Heart left ventricle (tissue), 13 donors: ENCODE measurements around the gene FOCAD.

Experiments used
- CTCF ChIP-seq, 12 donors: fragments of 200-600 bp; sonication (generic) in 4 of 12; IDR thresholded peaks; one replicate each; pipeline versions ENCODE4 v1.5.0 to v1.8.0; 2018 to 2022; ENCODE audit warnings: antibody characterized with exemption in 12 of 12, mild to moderate bottlenecking in 5 of 12
- POLR2A ChIP-seq, 2 donors: fragments of 450-650 bp; IDR thresholded peaks; one replicate each; pipeline ENCODE4 v1.6.1; 2017; ENCODE audit warnings: antibody characterized with exemption in 2 of 2, mild to moderate bottlenecking in 2 of 2, moderate library complexity in 2 of 2
- donor health status: ischemic (EF 13 %, LVEDD 7.1; RV severe dilation, severe dysfunction).
- donor health status: DM: no; HTN: yes; CAD: no.
- donor health status: DM: no; HTN: no; CAD: no.
- donor health status: ischemic (EF 25% LVEDD 6.9; RV normal size, moderate dysfunction).
- donor health status: ischemic (EF 25% LVEDD 5.7; RV mildly dilated, moderate dysfunction).
- donor health status: ischemic (EF 35%, LVEDD 5.7; RV mildly dilated, moderate dysfunction).
- donor health status: nonischemic (EF 11% LVEDD 7.7; RV severe dilation, severe dysfunction).
- donor health status: DM: yes; HTN: yes; CAD: no.
- donor health status: PGD.
- donor health status: ischemic (EF 29% LVEDD 5.4; RV normal size, mild dysfunction).
- donor health status: nonischemic (EF 23%, LVEDD 6.1; RV moderate dilation, normal function).

GRCh38 chr9:20823051-20823450, 139.0 kb downstream of the FOCAD start:
- TF ChIP-seq POLR2A (IDR thresholded peaks at IDR 0.05) (no peak), CTCF (IDR thresholded peaks at IDR 0.05) (no peak)
